Endodermal cell (in vitro differentiated cells): ENCODE data around the gene GHRHR. TPM values are rescaled to one million over a fixed set of nuclear protein-coding genes. Genes with fewer than 3 reads are reported as not detected.

ENCODE experiments used
- DNase-seq: peaks from one replicate; pipeline ENCODE4 v3.0.0-alpha.2; 2017
- H3K27ac ChIP-seq: 2 replicates; pipeline ENCODE4 v1.5.1; 2013; ENCODE audit warnings: mild to moderate bottlenecking, low read depth, low read length, moderate library complexity
- H3K27me3 ChIP-seq: 2 replicates; pipeline ENCODE4 v1.6.1; 2013; ENCODE audit warnings: mild to moderate bottlenecking, low read length, moderate library complexity; ENCODE audit not compliant: insufficient read depth, control insufficient read depth, poor library complexity, severe bottlenecking
- H3K36me3 ChIP-seq: 2 replicates; pipeline ENCODE4 v1.7.0; 2013; ENCODE audit warnings: mild to moderate bottlenecking, low read length, moderate library complexity; ENCODE audit not compliant: control insufficient read depth, insufficient read depth
- H3K4me1 ChIP-seq: one replicate; pipeline ENCODE4 v1.7.0; 2013; ENCODE audit warnings: low read length; ENCODE audit not compliant: control insufficient read depth, insufficient read depth
- H3K4me3 ChIP-seq: 2 replicates; pipeline ENCODE4 v1.5.1; 2013; ENCODE audit warnings: mild to moderate bottlenecking, low read length, moderate library complexity
- H3K9ac ChIP-seq: 2 replicates; pipeline ENCODE4 v1.6.1; 2013; ENCODE audit warnings: mild to moderate bottlenecking, low read length, moderate library complexity; ENCODE audit not compliant: poor library complexity, severe bottlenecking; ENCODE audit errors: extremely low read depth
- H3K9me3 ChIP-seq: 2 replicates; pipeline ENCODE4 v1.6.1; 2013; ENCODE audit warnings: mild to moderate bottlenecking, low read length, moderate library complexity; ENCODE audit not compliant: control insufficient read depth
- H3K27ac Mint-ChIP-seq: 2 replicates; pipeline ENCODE4 v1.8.0; 2020; ENCODE audit warnings: mixed read lengths
- H3K27me3 Mint-ChIP-seq: 2 replicates; pipeline ENCODE4 v1.8.0; 2021; ENCODE audit warnings: mild to moderate bottlenecking, mixed read lengths; ENCODE audit not compliant: insufficient read depth
- H3K36me3 Mint-ChIP-seq: 2 replicates; pipeline ENCODE4 v1.8.0; 2020; ENCODE audit warnings: low read depth, mixed read lengths
- H3K4me1 Mint-ChIP-seq: 2 replicates; pipeline ENCODE4 v1.8.0; 2020; ENCODE audit warnings: mixed read lengths
- H3K4me3 Mint-ChIP-seq: 2 replicates; pipeline ENCODE4 v1.8.0; 2020; ENCODE audit warnings: mild to moderate bottlenecking, moderate library complexity, mixed read lengths
- H3K9me3 Mint-ChIP-seq: 2 replicates; pipeline ENCODE4 v1.8.0; 2020; ENCODE audit warnings: mild to moderate bottlenecking, mixed read lengths
- CTCF ChIP-seq: fragments of 200-600 bp; sonication (generic); conservative IDR thresholded peaks from 2 replicates; pipeline ENCODE4 v1.5.0; 2021; ENCODE audit warnings: antibody characterized with exemption, mild to moderate bottlenecking
- WGBS, 2 experiments: methylation state at CpG; one replicate each; pipeline versions ENCODE4 v1.1.5 to v1.1.7; 2013; ENCODE audit warnings: missing lambda C conversion rate in 2 of 2, mixed read lengths in 1 of 2; ENCODE audit not compliant: insufficient coverage in 1 of 2, insufficient read length in 1 of 2; 5-methylcytosine and 5-hydroxymethylcytosine counted together
- total RNA-seq, 2 donors: library from RNA; stranded (reverse); fragmentation: NEBNext Ultra II Directional in 1 of 2; extraction: Animal tissue kit (Norgen Biotek cat#: 25700) in 1 of 2; gene quantifications; 2 replicates in 1 of 2; 3 replicates in 1 of 2; pipeline ENCODE4 v1.2.1, GENCODE V29; 2021

Gene GHRHR
- total RNA-seq, 2 donors from 2014 or later, result not detected

DNA sequence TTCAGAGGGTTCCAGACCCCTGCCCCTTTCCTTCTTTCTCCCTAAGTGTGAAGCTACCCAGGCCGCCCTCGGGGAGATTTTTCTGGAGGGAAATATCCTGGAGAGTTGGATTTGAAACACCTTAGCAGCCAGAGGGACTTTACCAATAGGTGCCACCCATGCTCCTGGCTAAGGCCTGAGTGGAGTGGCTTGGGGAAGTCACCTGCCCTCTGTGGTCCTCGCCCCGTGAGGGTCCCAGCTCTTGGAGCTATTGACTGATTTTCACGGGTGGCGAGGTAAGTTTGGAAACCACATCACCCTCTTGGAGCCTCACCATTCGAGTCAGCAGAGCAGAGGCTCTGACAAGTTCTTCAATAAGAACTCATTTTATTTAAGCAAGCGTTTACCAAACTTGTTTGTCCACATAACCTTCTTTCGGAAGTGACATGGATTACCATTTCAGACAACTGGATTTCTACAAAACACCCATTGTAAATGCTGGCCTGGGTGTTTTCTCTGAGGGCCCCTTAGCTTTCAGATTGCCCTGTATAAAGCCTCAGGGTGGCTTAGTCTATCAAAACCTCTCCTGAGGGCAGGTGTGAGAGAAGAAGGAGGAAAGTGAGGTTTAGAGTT is 31.7 kb upstream of the GHRHR start:
- no peak for TF ChIP-seq CTCF
- Histone ChIP-seq H3K36me3 (no peaks in the 10 kb centered on the region), H3K4me1 (no peaks in the 10 kb centered on the region), H3K27ac (no peak overlapping the region), H3K27me3 (no peaks in the 10 kb centered on the region), H3K9me3 (no peaks in the 10 kb centered on the region), H3K9ac (no peak overlapping the region), H3K4me3 (no peak overlapping the region)
- H3K4me3 Mint-ChIP-seq, result no peak overlapping the region
- H3K27ac Mint-ChIP-seq, result no peak overlapping the region
- DNase-seq, result no peak
- WGBS, 2 experiments, result 92 to 93% methylated on average over 6 to 9 of the region's 9 CpGs
- H3K4me1 Mint-ChIP-seq, result peaks cover 15% of the 10 kb centered on the region
- H3K9me3 Mint-ChIP-seq, result peaks cover 5% of the 10 kb centered on the region
- H3K36me3 Mint-ChIP-seq, result no peaks in the 10 kb centered on the region
- H3K27me3 Mint-ChIP-seq, result peaks cover 16% of the 10 kb centered on the region

GRCh38 chr7:30932562-30932961 is 31.2 kb upstream of the GHRHR start:
- Mint-ChIP-seq H3K4me3 (no peak overlapping the region), H3K27ac (no peak overlapping the region), H3K4me1 (peaks cover 15% of the 10 kb centered on the region), H3K9me3 (peaks cover 4% of the 10 kb centered on the region), H3K27me3 (peaks cover 16% of the 10 kb centered on the region), H3K36me3 (no peaks in the 10 kb centered on the region)
- H3K36me3 ChIP-seq, result no peaks in the 10 kb centered on the region
- no peaks in the 10 kb centered on the region for H3K27me3 ChIP-seq
- 92 to 97% methylated on average over 5 to 6 of the region's 6 CpGs for WGBS, 2 experiments
- H3K4me1 ChIP-seq, result no peaks in the 10 kb centered on the region
- no peaks in the 10 kb centered on the region for H3K9me3 ChIP-seq
- H3K27ac ChIP-seq, result no peak overlapping the region
- no peak for TF ChIP-seq CTCF
- H3K4me3 ChIP-seq, result no peak overlapping the region
- H3K9ac ChIP-seq, result no peak overlapping the region
- DNase-seq, result no peak

GRCh38 chr7:30933124-30933974 is 30.4 kb upstream of the GHRHR start:
- no peak overlapping the region for H3K9ac ChIP-seq
- H3K36me3 ChIP-seq, result no peaks in the 10 kb centered on the region
- Mint-ChIP-seq H3K4me3 (no peak overlapping the region), H3K36me3 (no peaks in the 10 kb centered on the region), H3K4me1 (peaks cover 15% of the 10 kb centered on the region), H3K9me3 (no peaks in the 10 kb centered on the region), H3K27me3 (peaks cover 15% of the 10 kb centered on the region), H3K27ac (no peak overlapping the region)
- no peak overlapping the region for H3K4me3 ChIP-seq
- 70 to 87% methylated on average over 16 to 26 of the region's 26 CpGs for WGBS, 2 experiments
- DNase-seq, result peak; percentile 90
- no peaks in the 10 kb centered on the region for H3K9me3 ChIP-seq
- TF ChIP-seq CTCF, result no peak
- no peak overlapping the region for H3K27ac ChIP-seq
- H3K27me3 ChIP-seq, result no peaks in the 10 kb centered on the region
- no peaks in the 10 kb centered on the region for H3K4me1 ChIP-seq
